ENCODE data around the gene FAM24B. TPM values are rescaled to one million over a fixed set of nuclear protein-coding genes. Genes with fewer than 3 reads are reported as not detected.
"Not testable (repeated sequence)": the region's sequence is repeated elsewhere in the genome, so short reads cannot be mapped to it uniquely, and the experiment has no call there.

The FAM24B gene
- total RNA-seq, 1 donor from 2014 or later: 18.4 TPM

GRCh38 chr10:122871947-122872346, 7.4 kb downstream of the FAM24B start:
- H3K27me3 Mint-ChIP-seq (ENCODE audit: insufficient read depth); H3K4me3 Mint-ChIP-seq; H3K27ac Mint-ChIP-seq; intact Hi-C loops (cut with micrococcal nuclease); DNase-seq (ENCODE audit: low spot score): not testable (repeated sequence)
- Mint-ChIP-seq H3K9me3 (peaks cover 26% of the 10 kb centered on the region), H3K36me3 (ENCODE audit: low read depth) (peaks cover 47% of the 10 kb centered on the region), H3K4me1 (ENCODE audit: low read depth) (peaks cover 36% of the 10 kb centered on the region)

GRCh38 chr10:122868768-122869167, 10.6 kb downstream of the FAM24B start:
- Mint-ChIP-seq H3K9me3 (peaks cover 12% of the 10 kb centered on the region), H3K36me3 (ENCODE audit: low read depth) (peaks cover 33% of the 10 kb centered on the region)
- H3K27ac Mint-ChIP-seq; H3K27me3 Mint-ChIP-seq (ENCODE audit: insufficient read depth); intact Hi-C loops (cut with micrococcal nuclease); DNase-seq (ENCODE audit: low spot score); H3K4me3 Mint-ChIP-seq; H3K4me1 Mint-ChIP-seq (ENCODE audit: low read depth): not testable (repeated sequence)

- H3K4me3 Mint-ChIP-seq; H3K9me3 Mint-ChIP-seq; intact Hi-C loops (cut with micrococcal nuclease); DNase-seq (ENCODE audit: low spot score); H3K27me3 Mint-ChIP-seq (ENCODE audit: insufficient read depth); H3K27ac Mint-ChIP-seq: not testable (repeated sequence)
- Mint-ChIP-seq H3K36me3 (ENCODE audit: low read depth) (peaks cover 27% of the 10 kb centered on the region), H3K4me1 (ENCODE audit: low read depth) (peaks cover 11% of the 10 kb centered on the region)
These were observed 12.5 kb downstream of the FAM24B start for GRCh38 chr10:122866757-122867482.

GRCh38 chr10:122864901-122865300, 14.5 kb downstream of the FAM24B start:
- peaks cover 20% of the 10 kb centered on the region for H3K36me3 Mint-ChIP-seq (ENCODE audit: low read depth)
- DNase-seq (ENCODE audit: low spot score): no peak
- no peak overlapping the region for H3K27ac Mint-ChIP-seq
- H3K4me1 Mint-ChIP-seq (ENCODE audit: low read depth): peaks cover 14% of the 10 kb centered on the region
- intact Hi-C loops (cut with micrococcal nuclease): no loop called here
- peaks cover 5% of the 10 kb centered on the region for H3K9me3 Mint-ChIP-seq
- no peak overlapping the region for H3K4me3 Mint-ChIP-seq
- H3K27me3 Mint-ChIP-seq (ENCODE audit: insufficient read depth): no peaks in the 10 kb centered on the region

GRCh38 chr10:122864194-122864592, 15.2 kb downstream of the FAM24B start:
- intact Hi-C loops (cut with micrococcal nuclease): no loop called here

GRCh38 chr10:122863216-122864193, 15.9 kb downstream of the FAM24B start:
- intact Hi-C loops (cut with micrococcal nuclease): no loop called here
- H3K27me3 Mint-ChIP-seq (ENCODE audit: insufficient read depth): no peaks in the 10 kb centered on the region
- H3K9me3 Mint-ChIP-seq: no peaks in the 10 kb centered on the region
- H3K4me1 Mint-ChIP-seq (ENCODE audit: low read depth): peaks cover 10% of the 10 kb centered on the region
- H3K4me3 Mint-ChIP-seq: no peak overlapping the region
- H3K27ac Mint-ChIP-seq: no peak overlapping the region
- H3K36me3 Mint-ChIP-seq (ENCODE audit: low read depth): peaks cover 16% of the 10 kb centered on the region
- DNase-seq (ENCODE audit: low spot score): no peak

More at GRCh38 chr10:122864194-122864592, 15.2 kb downstream of the FAM24B start:
- H3K36me3 Mint-ChIP-seq (ENCODE audit: low read depth): peaks cover 13% of the 10 kb centered on the region
- no peaks in the 10 kb centered on the region for H3K9me3 Mint-ChIP-seq
- H3K4me1 Mint-ChIP-seq (ENCODE audit: low read depth): peaks cover 10% of the 10 kb centered on the region
- no peak overlapping the region for H3K27ac Mint-ChIP-seq
- H3K4me3 Mint-ChIP-seq: no peak overlapping the region
- H3K27me3 Mint-ChIP-seq (ENCODE audit: insufficient read depth): no peaks in the 10 kb centered on the region
- no peak for DNase-seq (ENCODE audit: low spot score)

- Mint-ChIP-seq H3K4me3 (no peak overlapping the region), H3K27ac (no peak overlapping the region), H3K9me3 (no peaks in the 10 kb centered on the region), H3K36me3 (ENCODE audit: low read depth) (peaks cover 13% of the 10 kb centered on the region), H3K4me1 (ENCODE audit: low read depth) (peaks cover 10% of the 10 kb centered on the region), H3K27me3 (ENCODE audit: insufficient read depth) (no peaks in the 10 kb centered on the region)
- DNase-seq (ENCODE audit: low spot score): no peak
- intact Hi-C loops (cut with micrococcal nuclease): no loop called here
These were observed 17.6 kb downstream of the FAM24B start for GRCh38 chr10:122861711-122862161.

- peaks cover 22% of the 10 kb centered on the region for H3K4me1 Mint-ChIP-seq (ENCODE audit: low read depth)
- no peaks in the 10 kb centered on the region for H3K9me3 Mint-ChIP-seq
- no peaks in the 10 kb centered on the region for H3K27me3 Mint-ChIP-seq (ENCODE audit: insufficient read depth)
- no peak overlapping the region for H3K27ac Mint-ChIP-seq
- peaks cover 23% of the 10 kb centered on the region for H3K36me3 Mint-ChIP-seq (ENCODE audit: low read depth)
- intact Hi-C loops (cut with micrococcal nuclease): no loop called here
- H3K4me3 Mint-ChIP-seq: no peak overlapping the region
- DNase-seq (ENCODE audit: low spot score): no peak
These were observed 19.9 kb downstream of the FAM24B start for GRCh38 chr10:122859527-122859926.

GRCh38 chr10:122858042-122858441, 21.3 kb downstream of the FAM24B start:
- peaks cover 32% of the 10 kb centered on the region for H3K36me3 Mint-ChIP-seq (ENCODE audit: low read depth)
- DNase-seq (ENCODE audit: low spot score); H3K27ac Mint-ChIP-seq; H3K9me3 Mint-ChIP-seq; H3K4me3 Mint-ChIP-seq; H3K27me3 Mint-ChIP-seq (ENCODE audit: insufficient read depth); intact Hi-C loops (cut with micrococcal nuclease): not testable (repeated sequence)
- peaks cover 33% of the 10 kb centered on the region for H3K4me1 Mint-ChIP-seq (ENCODE audit: low read depth)

GRCh38 chr10:122856902-122857301, 22.5 kb downstream of the FAM24B start:
- Mint-ChIP-seq H3K4me1 (ENCODE audit: low read depth) (peaks cover 39% of the 10 kb centered on the region), H3K27me3 (ENCODE audit: insufficient read depth) (no peaks in the 10 kb centered on the region), H3K27ac (no peak overlapping the region), H3K4me3 (no peak overlapping the region), H3K9me3 (no peaks in the 10 kb centered on the region), H3K36me3 (ENCODE audit: low read depth) (peaks cover 33% of the 10 kb centered on the region)
- no peak for DNase-seq (ENCODE audit: low spot score)
- intact Hi-C loops (cut with micrococcal nuclease): no loop called here

- Mint-ChIP-seq H3K27me3 (ENCODE audit: insufficient read depth) (no peaks in the 10 kb centered on the region), H3K36me3 (ENCODE audit: low read depth) (peaks cover 30% of the 10 kb centered on the region), H3K9me3 (no peaks in the 10 kb centered on the region), H3K27ac (no peak overlapping the region), H3K4me1 (ENCODE audit: low read depth) (peaks cover 37% of the 10 kb centered on the region), H3K4me3 (no peak overlapping the region)
- no peak for DNase-seq (ENCODE audit: low spot score)
- intact Hi-C loops (cut with micrococcal nuclease): no loop called here
These were observed 23.6 kb downstream of the FAM24B start for GRCh38 chr10:122855745-122856144.

- Mint-ChIP-seq H3K27me3 (ENCODE audit: insufficient read depth) (no peaks in the 10 kb centered on the region), H3K4me1 (ENCODE audit: low read depth) (peaks cover 37% of the 10 kb centered on the region), H3K9me3 (no peaks in the 10 kb centered on the region), H3K36me3 (ENCODE audit: low read depth) (peaks cover 36% of the 10 kb centered on the region), H3K4me3 (no peak overlapping the region), H3K27ac (no peak overlapping the region)
- intact Hi-C loops (cut with micrococcal nuclease): no loop called here
- DNase-seq (ENCODE audit: low spot score): no peak
These were observed 24.7 kb downstream of the FAM24B start for GRCh38 chr10:122854648-122855047.
